Right lobe of liver (tissue), 6 donors: ENCODE measurements around the gene LYPD6. TPM values are rescaled to one million over a fixed set of nuclear protein-coding genes. Genes with fewer than 3 reads are reported as not detected.
"Not testable (repeated sequence)": the region's sequence is repeated elsewhere in the genome, so short reads cannot be mapped to it uniquely, and the experiment has no call there.

ENCODE experiments used
- ATAC-seq, 4 donors: fragments of 200-7000 bp; cut with Tn5 transposase; one replicate each; pipeline ENCODE4 v1.9.1; 2020; ENCODE audit warnings: mild to moderate bottlenecking in 4 of 4, moderate library complexity in 4 of 4
- DNase-seq, 3 donors: peaks; one replicate each; pipeline ENCODE4 v3.0.0-alpha.2; 2020
- H3K27ac ChIP-seq, 3 donors: fragments of 200-600 bp; one replicate each; pipeline ENCODE4 v1.8.0; 2022
- H3K27me3 ChIP-seq, 2 donors: fragments of 200-600 bp; one replicate each; pipeline ENCODE4 v1.8.0; 2022
- H3K36me3 ChIP-seq, 4 donors: fragments of 200-600 bp; sonication (generic) in 1 of 4; one replicate each; pipeline versions ENCODE4 v1.5.1 to v1.8.0; 2017 to 2022; ENCODE audit warnings: control low read depth in 1 of 4
- H3K4me1 ChIP-seq, 4 donors: fragments of 200-600 bp; sonication (generic) in 1 of 4; one replicate each; pipeline versions ENCODE4 v1.5.1 to v1.8.0; 2017 to 2022; ENCODE audit warnings: control low read depth in 1 of 4
- H3K4me3 ChIP-seq, 3 donors: fragments of 200-600 bp; one replicate each; pipeline ENCODE4 v1.8.0; 2022
- H3K9me3 ChIP-seq, 4 donors: fragments of 200-600 bp; sonication (generic) in 1 of 4; one replicate each; pipeline versions ENCODE4 v1.5.1 to v1.8.0; 2017 to 2022; ENCODE audit warnings: control low read depth in 1 of 4
- CTCF ChIP-seq, 4 donors: fragments of 200-600 bp in 3 of 4; fragments of 450-650 bp in 1 of 4; IDR thresholded peaks; one replicate each; pipeline versions ENCODE4 v1.5.1 to v1.8.0; 2016 to 2022; ENCODE audit warnings: antibody characterized with exemption in 4 of 4, mild to moderate bottlenecking in 2 of 4
- POLR2A ChIP-seq: fragments of 450-650 bp; IDR thresholded peaks from one replicate; pipeline ENCODE4 v1.6.1; 2017; ENCODE audit warnings: antibody characterized with exemption, mild to moderate bottlenecking
- WGBS: methylation state at CpG from one replicate; pipeline ENCODE4 v1.1.6; 2018; ENCODE audit warnings: low coverage, low lambda C conversion rate; ENCODE audit not compliant: insufficient coverage; ENCODE audit errors: missing lambda C conversion rate; 5-methylcytosine and 5-hydroxymethylcytosine counted together
- intact Hi-C, 2 donors: fragments of 100-400 bp; cut with DNase I; formaldehyde crosslinking; loops; one replicate each; pipeline versions ENCODE4 v1.11.2 to v1.14.1; 2022
- total RNA-seq, 6 experiments: library from RNA; depleted of rRNA in 2 of 6; stranded (reverse); fragments of >200 nt in 2 of 6; fragmentation: NEBNext Ultra II Directional in 3 of 6; extraction: Animal tissue kit (Norgen Biotek cat#: 25700) in 3 of 6; gene quantifications; one replicate each; pipeline versions ENCODE4 v1.1.0 to v1.2.4, GENCODE V29; 2016 to 2023
- donor health status: DM: no; HTN: yes; CAD: no.
- donor health status: DM: no; HTN: no; CAD: no.
- donor health status: DM: no; HTN: no; CAD: no.
- donor health status: DM: no; HTN: yes; CAD: no.
- donor health status: DM: no; HTN: yes; CAD: no.

The LYPD6 gene
- total RNA-seq, 6 experiments from 2014 or later, result 0.04 to 0.26 (median 0.12) TPM; not detected in 2

GRCh38 chr2:149314687-149315086 lies 15.7 kb upstream of the LYPD6 start:
- WGBS, result 20% methylated on average over 1 of the region's 1 CpG
- Histone ChIP-seq H3K27ac (no peak overlapping the region), H3K9me3 (no peaks in the 10 kb centered on the region), H3K4me1 (no peaks in the 10 kb centered on the region), H3K27me3 (no peaks in the 10 kb centered on the region), H3K4me3 (no peak overlapping the region), H3K36me3 (no peaks in the 10 kb centered on the region)
- intact Hi-C loops, result no loop called here
- DNase-seq, result no peak
- TF ChIP-seq POLR2A (no peak), CTCF (IDR thresholded peaks at IDR 0.05) (no peak)
- no peak for ATAC-seq

DNA sequence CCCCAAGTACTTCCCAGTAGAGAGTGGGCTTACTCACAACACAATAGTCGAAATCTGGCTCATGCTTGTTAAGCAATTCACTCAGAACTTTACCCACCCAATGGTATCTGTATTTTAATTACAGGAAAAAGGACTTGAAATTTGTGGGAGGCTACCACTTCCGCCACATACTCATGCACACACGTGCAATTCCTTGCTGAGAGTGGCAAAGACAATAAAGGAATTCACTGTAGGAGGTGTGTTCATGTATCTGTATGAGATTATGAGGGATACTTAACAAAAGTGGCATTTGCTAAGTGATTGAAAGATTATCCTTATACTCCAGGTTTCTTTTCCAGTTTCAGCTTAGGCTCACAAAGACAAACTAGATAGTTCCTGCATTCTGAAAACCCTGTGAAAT lies 14.9 kb upstream of the LYPD6 start:
- DNase-seq, result no peak
- Histone ChIP-seq H3K36me3 (no peaks in the 10 kb centered on the region), H3K9me3 (no peaks in the 10 kb centered on the region), H3K4me1 (no peaks in the 10 kb centered on the region), H3K27ac (no peak overlapping the region), H3K27me3 (peaks cover 0 to 4% of the 10 kb centered on the region in 2 donors), H3K4me3 (no peak overlapping the region)
- no peak for ATAC-seq
- TF ChIP-seq CTCF (IDR thresholded peaks at IDR 0.05) (no peak), POLR2A (no peak)
- intact Hi-C loops, result no loop called here
- WGBS, result 58% methylated on average over 3 of the region's 3 CpGs

- H3K27me3 ChIP-seq, H3K9me3 ChIP-seq, H3K36me3 ChIP-seq, H3K4me1 ChIP-seq, H3K27ac ChIP-seq, DNase-seq, ATAC-seq, H3K4me3 ChIP-seq, intact Hi-C loops: not testable (repeated sequence)
- 96% methylated on average over 3 of the region's 3 CpGs for WGBS
Measured at GRCh38 chr2:149318566-149318965, 11.8 kb upstream of the LYPD6 start.

GRCh38 chr2:149320362-149320761 lies 10.0 kb upstream of the LYPD6 start:
- 67% methylated on average over 1 of the region's 36 CpGs for WGBS
- no peak for TF ChIP-seq CTCF (IDR thresholded peaks at IDR 0.05)
- no peak for TF ChIP-seq POLR2A
- ATAC-seq, result peak in 1 of 4 donors; percentile 29
- H3K4me1 ChIP-seq, result no peaks in the 10 kb centered on the region
- no peaks in the 10 kb centered on the region for H3K36me3 ChIP-seq
- intact Hi-C loops, result no loop called here
- peaks cover 0 to 8% of the 10 kb centered on the region in 2 donors for H3K27me3 ChIP-seq
- no peak for DNase-seq
- H3K27ac ChIP-seq, result no peak overlapping the region
- no peak overlapping the region for H3K4me3 ChIP-seq
- no peaks in the 10 kb centered on the region for H3K9me3 ChIP-seq

GRCh38 chr2:149329068-149329467 lies 1.3 kb upstream of the LYPD6 start:
- intact Hi-C loops, result no loop called here
- no peak for DNase-seq
- ATAC-seq, result peak in 1 of 4 donors; percentile 31
- Histone ChIP-seq H3K36me3 (no peaks in the 10 kb centered on the region), H3K9me3 (no peaks in the 10 kb centered on the region), H3K4me1 (peaks cover 0 to 5% (median 0%) of the 10 kb centered on the region in 4 donors), H3K27me3 (no peaks in the 10 kb centered on the region), H3K4me3 (peak overlapping the region in 2 of 3 donors; percentile 64 to 81), H3K27ac (no peak overlapping the region)
- 30% methylated on average over 8 of the region's 8 CpGs for WGBS
- TF ChIP-seq POLR2A, result no peak
- TF ChIP-seq CTCF (IDR thresholded peaks at IDR 0.05), result peak in 3 of 4 donors; percentile 27 to 41 (median 33)
